GF-D8 (cell line): ENCODE data around the gene TNRC6C.
"Not testable (repeated sequence)": the region's sequence is repeated elsewhere in the genome, so short reads cannot be mapped to it uniquely, and the experiment has no call there.

Source experiments
- DNase-seq: peaks from one replicate; lab custom pipeline; 2025; lab: John Stamatoyannopoulos, UW

The TNRC6C gene

GRCh38 chr17:78043031-78043430 lies 84.5 kb downstream of the TNRC6C start:
- DNase-seq: no peak

- DNase-seq: no peak
These were observed 85.9 kb downstream of the TNRC6C start for GRCh38 chr17:78044280-78044835.

GRCh38 chr17:78045316-78045715 lies 86.8 kb downstream of the TNRC6C start:
- DNase-seq: no peak

- no peak for DNase-seq
These were observed 88.4 kb downstream of the TNRC6C start for GRCh38 chr17:78046923-78047322.

DNA sequence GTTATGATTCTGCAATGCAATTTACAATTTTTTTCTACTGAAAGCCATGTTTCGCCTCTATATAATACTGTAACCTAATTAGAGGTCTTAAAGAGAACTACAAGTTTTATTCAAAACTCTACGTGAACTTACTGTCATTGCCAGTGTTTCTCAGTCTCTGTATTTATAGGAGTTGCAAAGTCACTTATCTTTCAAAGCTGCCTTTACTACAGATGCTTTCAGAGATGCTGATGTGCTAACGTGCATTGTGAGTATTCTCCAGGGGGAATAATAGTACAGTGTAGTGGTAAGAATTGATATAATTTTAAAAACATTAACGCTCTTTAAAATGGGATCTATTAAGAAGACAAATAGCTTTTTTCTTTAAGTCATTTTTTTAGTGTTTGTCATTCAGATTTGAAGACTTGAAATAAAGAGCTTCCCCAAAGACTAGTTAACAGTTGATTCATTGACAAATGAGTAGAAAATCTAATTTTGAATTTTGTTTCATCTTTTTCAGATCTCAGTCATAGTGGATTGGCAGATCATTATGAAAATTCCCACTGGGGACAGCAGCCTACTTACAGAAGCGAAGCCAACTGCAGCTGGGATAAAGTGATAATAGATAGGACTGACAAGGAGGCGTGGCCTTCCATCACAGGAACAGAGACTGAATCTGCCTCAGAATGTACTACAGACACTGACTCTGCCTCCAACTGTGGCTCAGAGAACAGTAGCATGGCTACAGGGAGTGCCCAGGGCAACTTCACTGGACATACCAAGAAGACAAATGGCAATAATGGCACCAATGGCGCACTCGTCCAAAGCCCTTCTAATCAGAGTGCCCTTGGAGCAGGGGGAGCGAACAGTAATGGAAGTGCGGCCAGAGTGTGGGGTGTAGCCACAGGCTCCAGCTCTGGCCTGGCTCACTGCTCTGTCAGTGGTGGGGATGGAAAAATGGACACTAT lies 90.1 kb downstream of the TNRC6C start:
- no peak for DNase-seq

DNA sequence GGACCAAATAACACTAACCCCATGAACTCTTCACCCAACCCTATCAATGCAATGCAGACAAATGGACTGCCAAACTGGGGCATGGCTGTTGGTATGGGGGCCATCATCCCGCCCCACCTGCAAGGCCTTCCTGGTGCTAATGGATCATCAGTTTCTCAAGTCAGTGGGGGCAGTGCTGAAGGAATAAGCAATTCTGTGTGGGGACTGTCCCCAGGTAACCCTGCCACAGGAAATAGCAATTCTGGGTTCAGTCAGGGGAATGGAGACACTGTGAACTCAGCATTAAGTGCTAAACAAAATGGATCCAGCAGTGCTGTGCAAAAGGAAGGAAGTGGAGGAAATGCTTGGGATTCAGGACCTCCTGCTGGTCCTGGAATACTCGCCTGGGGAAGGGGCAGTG lies 91.1 kb downstream of the TNRC6C start:
- no peak for DNase-seq

DNA sequence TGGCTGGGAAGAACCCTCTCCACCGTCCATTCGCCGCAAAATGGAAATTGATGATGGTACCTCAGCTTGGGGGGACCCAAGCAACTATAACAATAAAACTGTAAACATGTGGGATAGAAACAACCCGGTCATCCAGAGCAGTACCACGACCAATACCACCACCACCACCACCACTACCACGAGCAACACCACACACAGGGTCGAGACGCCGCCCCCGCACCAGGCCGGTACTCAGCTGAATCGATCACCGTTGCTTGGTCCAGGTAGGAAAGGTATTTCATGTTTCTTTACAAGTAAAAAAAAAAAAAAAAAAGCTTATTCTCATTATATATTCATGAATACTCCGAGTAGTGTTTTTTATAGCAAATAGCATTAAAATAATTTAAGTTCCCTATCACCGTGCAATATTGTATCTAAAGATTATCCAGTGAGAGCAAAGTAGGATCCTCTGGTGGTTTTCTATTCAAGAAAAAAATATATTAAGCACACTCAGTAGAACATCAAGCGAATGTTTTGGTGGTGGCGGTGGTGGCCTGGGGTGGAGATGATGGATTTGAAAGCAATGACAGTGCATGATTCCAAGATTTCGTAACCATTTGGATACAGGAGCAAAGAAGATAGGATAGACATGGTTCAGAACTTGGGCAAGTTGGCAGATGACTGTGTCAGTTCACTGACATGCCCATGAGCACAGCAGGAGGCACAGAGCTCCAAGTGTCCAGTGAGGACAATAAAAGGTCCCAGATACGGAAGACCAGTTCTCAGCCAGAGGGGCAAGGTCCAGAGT lies 92.9 kb downstream of the TNRC6C start:
- no peak for DNase-seq

DNA sequence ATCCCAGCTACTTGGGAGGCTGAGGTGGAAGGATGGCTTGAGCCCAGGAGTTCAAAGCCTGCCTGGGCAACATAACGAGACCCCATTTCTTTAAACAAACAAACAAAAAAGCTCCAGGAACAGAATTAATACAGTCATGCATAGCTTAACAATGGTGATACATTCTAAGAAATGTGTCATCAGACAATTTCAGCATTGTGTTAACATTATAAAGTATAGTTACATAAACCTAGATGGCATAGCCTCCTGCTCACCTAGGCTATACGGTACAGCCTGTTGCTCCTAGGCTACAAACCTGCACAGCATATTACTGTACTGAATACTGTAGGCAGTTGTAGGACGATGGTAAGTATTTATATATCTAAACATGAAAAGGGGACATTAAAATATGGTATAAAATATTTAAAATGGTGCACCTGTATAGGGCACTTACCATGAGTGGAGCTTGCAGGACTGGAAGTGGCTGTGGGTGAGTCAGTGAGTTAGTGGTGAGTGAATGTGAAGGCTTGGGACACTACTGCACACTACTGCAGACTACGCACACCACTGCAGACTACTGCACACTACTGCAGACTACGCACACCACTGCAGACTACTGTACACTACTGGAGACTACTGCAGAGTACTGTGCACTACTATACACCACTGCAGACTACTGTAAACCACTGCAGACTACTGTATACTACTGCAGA lies 95.4 kb downstream of the TNRC6C start:
- DNase-seq: no peak

GRCh38 chr17:78057113-78057740 lies 98.7 kb downstream of the TNRC6C start:
- DNase-seq: no peak

DNA sequence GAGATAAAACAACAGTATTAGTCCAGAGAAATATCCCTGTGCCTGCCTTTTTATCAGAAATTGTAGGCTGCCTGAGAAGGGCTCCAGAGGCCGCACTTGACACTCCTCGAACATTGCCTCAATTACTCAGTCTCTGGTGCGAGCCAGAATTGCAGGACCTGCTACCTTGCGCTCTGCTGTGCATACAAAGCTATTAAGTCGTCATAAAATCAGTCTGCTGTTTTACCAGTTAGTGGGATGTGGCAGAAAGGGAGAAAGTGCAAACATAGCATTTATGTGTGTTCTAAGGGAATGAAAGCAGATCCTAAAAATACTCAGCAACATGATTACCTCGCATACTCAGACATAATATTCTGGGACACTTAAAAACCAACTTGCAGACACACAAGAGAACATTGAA lies 99.5 kb downstream of the TNRC6C start:
- no peak for DNase-seq

DNA sequence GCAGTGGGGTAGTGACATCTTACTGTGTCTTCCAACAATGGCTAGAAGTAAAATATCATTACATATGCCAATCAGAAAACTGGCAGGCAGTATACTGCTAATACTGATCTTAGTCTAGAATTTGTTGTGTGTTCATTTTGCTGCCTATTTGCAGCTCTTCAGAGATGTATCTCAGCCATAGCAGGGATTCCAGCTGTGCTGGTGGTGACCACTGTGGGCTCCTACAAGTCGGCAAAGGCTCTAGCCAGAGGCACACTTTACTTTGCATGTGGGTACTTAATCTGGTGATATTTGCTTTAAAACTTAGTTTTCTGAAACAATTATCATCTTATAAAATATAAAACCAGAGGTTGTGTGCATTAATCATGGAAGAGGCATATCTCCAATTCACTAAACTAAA lies 100.1 kb downstream of the TNRC6C start:
- no peak for DNase-seq

- no peak for DNase-seq
These were observed 104.1 kb downstream of the TNRC6C start for GRCh38 chr17:78062596-78062995.

- DNase-seq: no peak
These were observed 105.0 kb downstream of the TNRC6C start for GRCh38 chr17:78063489-78063888.

GRCh38 chr17:78064708-78065107 lies 106.2 kb downstream of the TNRC6C start:
- no peak for DNase-seq

GRCh38 chr17:78066976-78067375 lies 108.5 kb downstream of the TNRC6C start:
- DNase-seq: not testable (repeated sequence)

DNA sequence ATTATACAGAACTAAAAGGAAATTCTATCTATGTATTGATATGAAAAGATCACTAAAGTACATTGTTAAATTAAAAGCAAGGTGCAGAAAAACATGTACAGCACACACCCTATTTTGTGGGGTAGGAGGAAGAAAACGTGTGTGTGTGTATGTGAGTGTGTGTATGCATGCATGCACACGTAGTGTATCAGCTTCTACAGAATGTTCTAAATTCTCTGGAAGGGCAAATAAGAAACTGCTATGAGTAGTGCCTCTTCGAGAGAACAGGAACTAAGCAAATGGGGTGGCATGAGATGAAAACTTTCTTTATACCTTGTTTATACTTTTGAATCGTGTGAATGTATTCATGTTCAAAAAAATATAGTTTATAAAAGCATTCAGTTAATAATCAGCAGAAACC lies 111.2 kb downstream of the TNRC6C start:
- no peak for DNase-seq

- no peak for DNase-seq
These were observed 114.5 kb downstream of the TNRC6C start for GRCh38 chr17:78072961-78073360.

GRCh38 chr17:78075011-78075410 lies 116.5 kb downstream of the TNRC6C start:
- no peak for DNase-seq

DNA sequence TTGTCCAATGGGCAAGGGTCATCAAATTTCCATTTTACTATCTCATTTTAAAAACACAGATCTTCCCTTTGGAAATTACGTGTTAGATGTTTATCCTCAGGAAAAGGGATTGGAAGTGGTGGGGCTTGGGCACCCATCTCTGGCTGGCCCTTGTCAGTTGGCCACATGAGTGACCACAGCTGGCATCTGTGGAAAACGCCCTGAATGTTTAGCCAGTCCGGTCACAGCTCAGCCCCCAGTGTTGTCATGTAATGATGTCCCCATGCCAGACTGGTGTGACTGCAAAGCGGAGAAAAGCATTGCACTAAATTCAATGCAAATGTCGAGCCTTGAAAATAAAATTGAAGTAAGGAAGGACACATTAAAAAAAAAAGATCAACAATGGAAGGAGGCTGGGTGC lies 117.0 kb downstream of the TNRC6C start:
- no peak for DNase-seq

DNA sequence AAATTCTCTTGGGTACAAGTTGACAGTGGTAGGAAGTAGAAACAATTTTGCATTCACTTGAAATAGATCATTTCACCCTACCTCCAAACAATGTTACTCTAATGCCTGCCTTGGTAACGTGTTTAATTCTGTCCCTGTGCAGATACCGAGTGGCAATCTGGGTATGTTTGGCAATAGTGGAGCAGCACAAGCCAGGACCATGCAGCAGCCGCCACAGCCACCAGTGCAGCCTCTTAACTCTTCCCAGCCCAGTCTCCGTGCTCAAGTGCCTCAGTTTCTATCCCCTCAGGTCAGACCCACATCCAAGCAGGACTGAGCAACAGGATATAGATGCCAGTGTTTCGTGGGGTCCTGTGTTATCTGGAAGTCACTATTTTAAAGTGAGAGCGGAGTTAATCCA lies 120.8 kb downstream of the TNRC6C start:
- no peak for DNase-seq

DNA sequence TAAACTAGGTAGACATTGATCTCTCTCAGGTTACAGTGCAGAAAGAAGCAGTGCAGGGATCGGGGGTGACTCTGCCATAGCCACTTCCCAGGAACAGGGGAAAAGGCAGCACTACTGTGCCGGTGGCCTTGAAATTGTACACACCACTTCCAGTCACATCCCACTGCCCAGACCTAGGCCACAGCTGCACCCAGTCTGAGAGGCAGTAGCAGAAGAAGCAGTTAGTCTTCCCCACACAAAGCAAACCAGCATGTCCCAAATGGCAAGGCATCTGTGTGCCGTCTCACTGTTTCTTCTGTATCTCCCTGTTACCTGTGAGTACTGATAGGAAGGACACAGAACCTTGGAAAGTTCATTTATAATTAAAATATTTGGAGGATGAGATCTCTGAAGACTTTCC lies 123.0 kb downstream of the TNRC6C start:
- no peak for DNase-seq
